K562 treated with DMSO at 1 percent for 4 hours (cell line): ENCODE measurements around the gene FRAT1. TPM values are rescaled to one million over a fixed set of nuclear protein-coding genes. Genes with fewer than 3 reads are reported as not detected.

Experiments
- total RNA-seq: library from RNA; unstranded; fragments of 300-600 nt; gene quantifications from 2 replicates; pipeline ENCODE4 v1.2.3, GENCODE V29; 2022; ENCODE audit not compliant: insufficient read depth

The FRAT1 gene
- total RNA-seq: 2.2 and 2.6 TPM in 2 replicates

GRCh38 chr10:97318772-97319651, at the start of gene FRAT1:
Gene FRAT1, plus strand, starts transcription at chr10:97319271. Its CDS starts 183 bp downstream, at chr10:97319454.

GRCh38 chr10:97292097-97292861, 26.8 kb upstream of the FRAT1 start, which contains the start of gene ARHGAP19:
Gene ARHGAP19, minus strand, starts transcription at chr10:97292637. Its CDS starts 10 bp downstream, at chr10:97292627.

GRCh38 chr10:97334370-97335175, 15.5 kb downstream of the FRAT1 start, which contains the start of gene FRAT2:
Gene FRAT2, minus strand, starts transcription at chr10:97334729. Its CDS starts 157 bp downstream, at chr10:97334572.

Other genes starting within 250 kb of the FRAT1 start
- gene SLIT1, start 133.3 kb upstream of the FRAT1 start, total RNA-seq: 0.17 TPM in 1 of 2 replicates, not detected in the other
- 11.9 and 12.5 TPM in 2 replicates for gene ARHGAP19, start 26.6 kb upstream of the FRAT1 start, total RNA-seq
- gene FRAT2, start 15.5 kb downstream of the FRAT1 start, total RNA-seq: 22.9 and 24.5 TPM in 2 replicates
- 10.5 and 11.0 TPM in 2 replicates for gene RRP12, start 82.1 kb downstream of the FRAT1 start, total RNA-seq
- 181 and 216 TPM in 2 replicates for gene PGAM1, start 106.9 kb downstream of the FRAT1 start, total RNA-seq
- 65.0 and 67.0 TPM in 2 replicates for gene EXOSC1, start 126.7 kb downstream of the FRAT1 start, total RNA-seq
- gene ZDHHC16, start 126.9 kb downstream of the FRAT1 start, total RNA-seq: 23.0 and 23.7 TPM in 2 replicates
- gene MMS19, start 179.2 kb downstream of the FRAT1 start, total RNA-seq: 37.2 and 45.8 TPM in 2 replicates
- gene UBTD1, start 179.7 kb downstream of the FRAT1 start, total RNA-seq: 5.7 and 7.7 TPM in 2 replicates